ENCODE measurements around the gene TCF4. TPM values are rescaled to one million over a fixed set of nuclear protein-coding genes. Genes with fewer than 3 reads are reported as not detected.

The TCF4 gene
- total and polyA plus RNA-seq, 7 donors = 3.5 to 149 (median 106) TPM

DNA sequence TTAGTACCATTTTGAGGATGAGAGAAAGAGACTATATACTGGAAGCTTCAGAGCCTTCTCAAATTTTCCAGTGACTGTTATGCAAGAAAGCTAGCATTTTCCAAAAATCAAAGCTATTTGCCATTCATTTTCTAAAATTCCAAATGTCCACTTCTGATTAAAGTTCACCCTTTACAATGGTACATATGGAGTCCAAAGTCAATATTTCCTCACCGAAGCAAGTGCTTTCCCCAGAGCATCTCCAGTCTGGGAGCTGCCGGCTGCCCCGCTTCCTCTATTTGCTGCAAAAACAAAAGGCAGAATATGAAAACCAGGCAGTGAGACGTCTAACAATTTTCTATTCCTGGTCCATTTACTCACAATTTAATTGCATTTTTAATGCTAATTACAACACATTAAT, 326.7 kb downstream of the TCF4 start:
- no peaks in the 10 kb centered on the region for H3K9me3 ChIP-seq
- H3K27ac ChIP-seq = no peak overlapping the region
- no peaks in the 10 kb centered on the region for H3K27me3 ChIP-seq
- no peak overlapping the region for H3K4me3 ChIP-seq
- TF ChIP-seq POLR2AphosphoS5 (IDR thresholded peaks at IDR 0.05) = no peak
- no peak for TF ChIP-seq EP300 (IDR thresholded peaks at IDR 0.05)
- no peak for TF ChIP-seq POLR2A (IDR thresholded peaks at IDR 0.05)
- TF ChIP-seq, protein P1, sequence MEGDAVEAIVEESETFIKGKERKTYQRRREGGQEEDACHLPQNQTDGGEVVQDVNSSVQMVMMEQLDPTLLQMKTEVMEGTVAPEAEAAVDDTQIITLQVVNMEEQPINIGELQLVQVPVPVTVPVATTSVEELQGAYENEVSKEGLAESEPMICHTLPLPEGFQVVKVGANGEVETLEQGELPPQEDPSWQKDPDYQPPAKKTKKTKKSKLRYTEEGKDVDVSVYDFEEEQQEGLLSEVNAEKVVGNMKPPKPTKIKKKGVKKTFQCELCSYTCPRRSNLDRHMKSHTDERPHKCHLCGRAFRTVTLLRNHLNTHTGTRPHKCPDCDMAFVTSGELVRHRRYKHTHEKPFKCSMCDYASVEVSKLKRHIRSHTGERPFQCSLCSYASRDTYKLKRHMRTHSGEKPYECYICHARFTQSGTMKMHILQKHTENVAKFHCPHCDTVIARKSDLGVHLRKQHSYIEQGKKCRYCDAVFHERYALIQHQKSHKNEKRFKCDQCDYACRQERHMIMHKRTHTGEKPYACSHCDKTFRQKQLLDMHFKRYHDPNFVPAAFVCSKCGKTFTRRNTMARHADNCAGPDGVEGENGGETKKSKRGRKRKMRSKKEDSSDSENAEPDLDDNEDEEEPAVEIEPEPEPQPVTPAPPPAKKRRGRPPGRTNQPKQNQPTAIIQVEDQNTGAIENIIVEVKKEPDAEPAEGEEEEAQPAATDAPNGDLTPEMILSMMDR (IDR thresholded peaks at IDR 0.05) = no peak
- no peak for DNase-seq
- H3K4me1 ChIP-seq = peaks cover 0 to 29% (median 19%) of the 10 kb centered on the region in 4 donors
- 53 to 70% methylated on average over 4 of the region's 4 CpGs for WGBS, 2 donors
- intact Hi-C loops (cut with DNase I) = no loop called here
- peaks cover 0 to 73% (median 24%) of the 10 kb centered on the region in 4 donors for H3K36me3 ChIP-seq

DNA sequence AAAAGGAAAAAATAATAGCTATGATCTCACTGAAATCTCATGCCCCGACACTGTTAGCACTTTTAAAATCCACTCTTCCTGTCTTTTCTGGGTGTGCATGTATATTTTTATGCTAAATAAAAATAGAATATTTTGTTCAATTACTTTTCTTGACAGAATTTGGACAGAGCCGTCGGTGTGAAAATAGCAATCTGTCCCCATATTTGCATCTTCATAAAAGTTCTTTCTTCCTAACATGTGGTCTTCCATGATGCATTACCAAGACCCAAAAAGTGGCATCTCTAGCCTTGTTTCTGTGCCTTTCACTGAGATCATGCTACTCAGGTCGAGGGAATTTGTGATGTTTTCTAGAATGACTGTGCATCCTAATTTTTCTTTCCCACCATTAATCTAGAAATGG, 329.9 kb downstream of the TCF4 start:
- Histone ChIP-seq H3K36me3 (peaks cover 0 to 92% (median 24%) of the 10 kb centered on the region in 4 donors), H3K27ac (no peak overlapping the region), H3K4me1 (peaks cover 0 to 6% (median 3%) of the 10 kb centered on the region in 4 donors), H3K4me3 (no peak overlapping the region), H3K9me3 (no peaks in the 10 kb centered on the region), H3K27me3 (no peaks in the 10 kb centered on the region)
- TF ChIP-seq, protein P1 (IDR thresholded peaks at IDR 0.05) = no peak
- TF ChIP-seq POLR2A (IDR thresholded peaks at IDR 0.05) (no peak), EP300 (IDR thresholded peaks at IDR 0.05) (no peak), POLR2AphosphoS5 (IDR thresholded peaks at IDR 0.05) (no peak)
- intact Hi-C loops (cut with DNase I) = no loop called here
- no peak for DNase-seq
- 83 to 91% methylated on average over 4 of the region's 4 CpGs for WGBS, 2 donors

DNA sequence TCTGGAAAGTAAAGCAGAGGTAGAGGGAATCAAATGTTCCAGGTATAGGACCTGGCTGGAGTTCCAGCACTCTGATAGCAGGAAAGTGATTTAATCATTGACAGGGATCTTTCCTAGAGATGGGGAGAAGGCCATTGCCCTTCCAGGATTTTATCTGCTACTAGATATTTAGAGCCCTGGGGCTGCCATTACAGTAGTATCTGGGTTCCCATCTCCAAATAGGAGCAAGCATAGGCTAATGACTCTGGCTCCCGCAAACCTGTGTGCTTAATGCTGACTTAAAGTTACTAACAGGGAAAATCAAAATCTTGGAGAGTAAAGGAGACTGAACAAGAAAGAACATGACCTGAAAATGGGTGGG, 331.1 kb downstream of the TCF4 start:
- TF ChIP-seq POLR2A (IDR thresholded peaks at IDR 0.05) = no peak
- no peak for TF ChIP-seq EP300 (IDR thresholded peaks at IDR 0.05)
- TF ChIP-seq, protein P1 (IDR thresholded peaks at IDR 0.05) = no peak
- TF ChIP-seq POLR2AphosphoS5 (IDR thresholded peaks at IDR 0.05) = no peak
- H3K27me3 ChIP-seq = no peaks in the 10 kb centered on the region
- no peak overlapping the region for H3K4me3 ChIP-seq
- H3K27ac ChIP-seq = no peak overlapping the region
- intact Hi-C loops (cut with DNase I) = no loop called here
- peaks cover 0 to 17% (median 15%) of the 10 kb centered on the region in 4 donors for H3K4me1 ChIP-seq
- peaks cover 0 to 83% (median 24%) of the 10 kb centered on the region in 4 donors for H3K36me3 ChIP-seq
- H3K9me3 ChIP-seq = no peaks in the 10 kb centered on the region
- no peak for DNase-seq
- 96 to 97% methylated on average over 1 of the region's 1 CpG for WGBS, 2 donors

DNA sequence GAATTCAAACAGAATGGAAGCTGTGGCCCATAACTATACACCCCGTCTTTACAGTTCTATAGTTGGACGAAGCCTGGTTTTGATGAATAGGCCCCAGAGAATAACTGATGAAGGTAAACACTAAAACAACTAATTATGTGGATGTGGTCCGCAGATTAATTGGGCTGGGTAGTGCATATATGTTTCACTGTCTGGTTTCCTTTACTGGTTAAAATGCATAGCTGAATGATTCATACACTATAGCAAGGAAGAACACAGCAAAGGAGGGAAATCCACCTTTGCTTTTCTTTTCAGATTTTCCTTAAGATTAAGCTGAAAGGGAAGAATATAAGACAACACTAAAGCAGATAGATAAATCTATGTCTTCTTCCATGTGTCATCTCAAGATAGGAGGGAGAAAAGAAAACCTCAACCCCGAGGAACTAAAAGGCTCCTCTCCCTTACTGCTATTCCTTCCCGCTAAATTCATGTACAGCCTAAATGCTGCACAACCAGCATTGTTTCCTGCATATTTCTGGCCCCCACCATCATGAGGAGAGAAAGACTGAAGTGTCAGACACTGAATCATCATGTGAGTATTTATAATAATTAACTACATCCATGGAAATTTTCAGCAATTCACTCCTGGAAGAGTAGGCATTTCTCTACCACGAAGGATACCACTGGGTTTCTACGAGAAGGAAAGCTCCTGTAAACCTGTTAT, 331.6 kb downstream of the TCF4 start:
- H3K4me3 ChIP-seq = no peak overlapping the region
- no peaks in the 10 kb centered on the region for H3K9me3 ChIP-seq
- H3K36me3 ChIP-seq = peaks cover 0 to 78% (median 24%) of the 10 kb centered on the region in 4 donors
- intact Hi-C loops (cut with DNase I) = no loop called here
- no peak for DNase-seq
- H3K27ac ChIP-seq = no peak overlapping the region
- H3K27me3 ChIP-seq = no peaks in the 10 kb centered on the region
- TF ChIP-seq POLR2AphosphoS5 (IDR thresholded peaks at IDR 0.05) (no peak), POLR2A (IDR thresholded peaks at IDR 0.05) (no peak), EP300 (IDR thresholded peaks at IDR 0.05) (no peak)
- TF ChIP-seq, protein P1 (IDR thresholded peaks at IDR 0.05) = no peak
- WGBS, 2 donors = 81 to 87% methylated on average over 7 of the region's 7 CpGs
- H3K4me1 ChIP-seq = peaks cover 0 to 23% (median 20%) of the 10 kb centered on the region in 4 donors

Measured in sigmoid colon (tissue), 7 donors.